SU-DHL-6 (cell line): ENCODE results near the gene TIPIN.

Source experiments
- CTCF ChIP-seq: fragments of 200-600 bp; sonication (generic); IDR thresholded peaks from one replicate; pipeline ENCODE4 v1.5.1; 2017; ENCODE audit warnings: antibody characterized with exemption, mild to moderate bottlenecking, low read length, moderate library complexity; ENCODE audit not compliant: insufficient read depth, poor library complexity, severe bottlenecking
- EZH2phosphoT487 ChIP-seq: fragments of 200-600 bp; sonication (generic), shearing (Covaris generic); conservative IDR thresholded peaks from 2 replicates; pipeline ENCODE4 v1.6.1; 2018; ENCODE audit warnings: mild to moderate bottlenecking, antibody characterized with exemption, low read length, moderate library complexity, mixed read lengths

GRCh38 chr15:66296186-66296585, 60.3 kb downstream of the TIPIN start:
- TF ChIP-seq CTCF (no peak), EZH2phosphoT487 (no peak)
